GM12878 (cell line): ENCODE measurements around the gene NINL.

Experiments used
- BMI1 ChIP-seq: fragments of 450-650 bp; IDR thresholded peaks from 2 replicates; pipeline ENCODE4 v1.6.1; 2016; ENCODE audit warnings: mild to moderate bottlenecking, moderate library complexity, borderline replicate concordance
- CREM ChIP-seq: IDR thresholded peaks from 2 replicates; pipeline ENCODE4 v1.6.1; 2014; ENCODE audit warnings: antibody characterized with exemption, low read depth
- ETV6 ChIP-seq, 2 experiments: fragments of 450-650 bp in 1 of 2; IDR thresholded peaks in 1 of 2; conservative IDR thresholded peaks in 1 of 2; 2 replicates each; pipeline ENCODE4 v1.6.1; 2014; ENCODE audit warnings: antibody characterized with exemption in 1 of 2, borderline replicate concordance in 1 of 2, low read depth in 1 of 2, mild to moderate bottlenecking in 1 of 2, moderate library complexity in 1 of 2
- RAD21 ChIP-seq: IDR thresholded peaks from 2 replicates; pipeline ENCODE4 v1.6.1; 2011; ENCODE audit warnings: mild to moderate bottlenecking, low read depth, low read length, moderate library complexity; ENCODE audit not compliant: insufficient read depth

- TF ChIP-seq ETV6 (conservative IDR thresholded peaks at IDR 0.05 in 1 of 2, IDR thresholded peaks at IDR 0.05 in 1 of 2; ENCODE audit: borderline replicate concordance in 1 of 2, low read depth in 1 of 2) (no peak), RAD21 (no peak), BMI1 (no peak), CREM (no peak)
Observed at GRCh38 chr20:25466846-25467245, 118.5 kb downstream of the NINL start.
